HCT116 (cell line): ENCODE measurements around the gene PLCB4. TPM values are rescaled to one million over a fixed set of nuclear protein-coding genes. Genes with fewer than 3 reads are reported as not detected.
A peak's percentile ranks its signal among the peaks of the same experiment; 100 is the strongest.

Experiments
- ATAC-seq: fragments of 200-7000 bp; cut with Tn5 transposase; 2 replicates; pipeline ENCODE4 v1.9.1; 2020; ENCODE audit warnings: mild to moderate bottlenecking, moderate library complexity
- BruUV-seq: library from RNA; stranded (reverse); fragments of 400-500 nt; replicated peaks from 2 replicates; lab custom pipeline; 2021; lab: Mats Ljungman, UMichigan
- CTCF ChIA-PET: fragments of 300-600 bp; sonication (Branson Sonifier 250); formaldehyde crosslinking; loops from one replicate; lab custom pipeline; 2021; ENCODE audit warnings: antibody characterized with exemption; lab: Charles Lee
- POLR2A ChIA-PET: fragments of 300-600, 350-600 bp; sonication (Branson Sonifier 250); formaldehyde crosslinking; loops from one replicate; lab custom pipeline; 2021; ENCODE audit warnings: antibody characterized with exemption; lab: Charles Lee
- RAD21 ChIA-PET, 2 experiments: fragments of 300-600 bp; sonication (Branson Sonifier 250); formaldehyde crosslinking; loops; one replicate each; lab custom pipeline; 2023; ENCODE audit warnings: low total read pairs in 2 of 2; ENCODE audit not compliant: uncharacterized antibody in 2 of 2, unreplicated experiment in 2 of 2, low non-redundant PET in 1 of 2; lab: Charles Lee
- DNase-seq: peaks from one replicate; pipeline ENCODE4 v3.0.0-alpha.2; 2010; ENCODE audit warnings: low read depth, low spot score
- H2AFZ ChIP-seq: fragments of 200-600 bp; shearing (Covaris generic), sonication (generic); 2 replicates; pipeline ENCODE4 v1.6.1; 2017; ENCODE audit warnings: low read depth, mixed run types, mixed read lengths, antibody characterized with exemption, low read length; ENCODE audit not compliant: poor library complexity, severe bottlenecking
- H3K27ac ChIP-seq: 2 replicates; pipeline ENCODE4 v1.5.1; 2012; ENCODE audit warnings: low read depth, low read length
- H3K27me3 ChIP-seq: fragments of 200-600 bp; sonication (generic); 2 replicates; pipeline ENCODE4 v1.6.1; 2016; ENCODE audit warnings: mixed run types, low read length, mixed read lengths; ENCODE audit not compliant: insufficient read depth
- H3K36me3 ChIP-seq, 2 experiments: fragments of 200-500 bp in 1 of 2; fragments of 200-600 bp in 1 of 2; sonication (Bioruptor generic) in 1 of 2; sonication (generic) in 1 of 2; 2 replicates each; pipeline versions ENCODE4 v1.5.1 to v1.6.1; 2014 to 2016; ENCODE audit warnings: low read length in 2 of 2, inconsistent platforms in 1 of 2, mixed read lengths in 1 of 2, mixed run types in 1 of 2; ENCODE audit not compliant: insufficient read depth in 2 of 2, control insufficient read depth in 1 of 2
- H3K4me1 ChIP-seq, 2 experiments: fragments of 200-600 bp in 1 of 2; sonication (generic) in 1 of 2; 2 replicates each; pipeline versions ENCODE4 v1.5.1 to v1.6.1; 2012 to 2017; ENCODE audit warnings: low read length in 2 of 2, inconsistent platforms in 1 of 2, mild to moderate bottlenecking in 1 of 2, mixed read lengths in 1 of 2, mixed run types in 1 of 2, moderate library complexity in 1 of 2; ENCODE audit not compliant: insufficient read depth in 2 of 2, control insufficient read depth in 1 of 2
- H3K4me2 ChIP-seq: fragments of 200-600 bp; sonication (generic); 2 replicates; pipeline ENCODE4 v1.6.1; 2017; ENCODE audit warnings: mixed run types, low read length, mixed read lengths
- H3K4me3 ChIP-seq, 2 experiments: fragments of 200-600 bp in 1 of 2; sonication (generic) in 1 of 2; replicated peaks in 1 of 2; 2 replicates each; pipeline ENCODE4 v1.5.1; 2011 to 2016; ENCODE audit warnings: low read length in 2 of 2, control low read depth in 1 of 2, low read depth in 1 of 2, mild to moderate bottlenecking in 1 of 2, mixed read lengths in 1 of 2, mixed run types in 1 of 2
- H3K79me2 ChIP-seq: fragments of 200-600 bp; sonication (generic); 2 replicates; pipeline ENCODE4 v1.6.1; 2017; ENCODE audit warnings: mild to moderate bottlenecking, mixed run types, low read length, moderate library complexity, mixed read lengths; ENCODE audit not compliant: insufficient read depth
- H3K9ac ChIP-seq: fragments of 200-600 bp; sonication (generic); 2 replicates; pipeline ENCODE4 v1.6.1; 2016; ENCODE audit warnings: low read length, mixed read lengths
- H3K9me2 ChIP-seq: fragments of 200-600 bp; sonication (generic), shearing (Covaris generic); 2 replicates; pipeline ENCODE4 v1.6.1; 2017; ENCODE audit warnings: mixed run types, mild to moderate bottlenecking, moderate library complexity; ENCODE audit not compliant: insufficient read depth
- H3K9me3 ChIP-seq, 2 experiments: fragments of 200-500 bp in 1 of 2; fragments of 200-600 bp in 1 of 2; sonication (Bioruptor generic) in 1 of 2; sonication (generic) in 1 of 2; 2 replicates each; pipeline ENCODE4 v1.6.1; 2014 to 2017; ENCODE audit warnings: low read length in 2 of 2, mixed read lengths in 2 of 2, inconsistent platforms in 1 of 2, low read depth in 1 of 2, mild to moderate bottlenecking in 1 of 2, mixed run types in 1 of 2, moderate library complexity in 1 of 2; ENCODE audit not compliant: control insufficient read depth in 1 of 2, insufficient read depth in 1 of 2
- H4K20me1 ChIP-seq: fragments of 200-600 bp; sonication (generic), shearing (Covaris generic); 2 replicates; pipeline ENCODE4 v1.6.1; 2017; ENCODE audit warnings: mixed run types, mild to moderate bottlenecking, moderate library complexity; ENCODE audit not compliant: insufficient read depth
- ATF3 ChIP-seq: IDR thresholded peaks from 2 replicates; pipeline ENCODE4 v1.6.1; 2012
- CTCF ChIP-seq, 3 experiments: fragments of 200-600 bp in 1 of 3; sonication (generic) in 1 of 3; IDR thresholded peaks in 2 of 3; conservative IDR thresholded peaks in 1 of 3; 2 replicates each; pipeline ENCODE4 v1.5.1; 2012 to 2017; ENCODE audit warnings: low read depth in 2 of 3, low read length in 2 of 3, antibody characterized with exemption in 1 of 3, borderline replicate concordance in 1 of 3, control low read depth in 1 of 3, mild to moderate bottlenecking in 1 of 3, mixed read lengths in 1 of 3, mixed run types in 1 of 3, moderate library complexity in 1 of 3; ENCODE audit not compliant: insufficient read depth in 1 of 3
- EGR1 ChIP-seq: IDR thresholded peaks from 2 replicates; pipeline ENCODE4 v1.6.1; 2012; ENCODE audit warnings: low read depth
- ELF1 ChIP-seq: IDR thresholded peaks from 2 replicates; pipeline ENCODE4 v1.6.1; 2012; ENCODE audit warnings: low read depth, borderline replicate concordance
- EZH2 ChIP-seq: fragments of 200-600 bp; sonication (generic); IDR thresholded peaks from 2 replicates; pipeline ENCODE4 v1.6.1; 2017; ENCODE audit warnings: antibody characterized with exemption, mixed run types
- MAX ChIP-seq: IDR thresholded peaks from 2 replicates; pipeline ENCODE4 v1.6.1; 2012
- POLR2AphosphoS5 ChIP-seq: IDR thresholded peaks from 2 replicates; pipeline ENCODE4 v1.6.1; 2011; ENCODE audit warnings: mild to moderate bottlenecking, low read depth, low read length, moderate library complexity
- RAD21 ChIP-seq: IDR thresholded peaks from 2 replicates; pipeline ENCODE4 v1.6.1; 2012; ENCODE audit warnings: low read depth, mild to moderate bottlenecking
- SIN3A ChIP-seq: IDR thresholded peaks from 2 replicates; pipeline ENCODE4 v1.6.1; 2012; ENCODE audit warnings: low read depth
- SP1 ChIP-seq: IDR thresholded peaks from 2 replicates; pipeline ENCODE4 v1.6.1; 2012; ENCODE audit warnings: low read depth
- SRF ChIP-seq: IDR thresholded peaks from 2 replicates; pipeline ENCODE4 v1.6.1; 2012; ENCODE audit warnings: low read depth
- ZFX ChIP-seq: fragments of 450-650 bp; IDR thresholded peaks from 2 replicates; pipeline ENCODE4 v1.6.1; 2017
- intact Hi-C: fragments of 100-400 bp; cut with micrococcal nuclease; formaldehyde crosslinking; loops from 2 replicates; pipeline ENCODE4 v1.10.0; 2022
- total RNA-seq: library from RNA; stranded (reverse); gene quantifications from one replicate; pipeline ENCODE4 v1.2.1, GENCODE V29; 2021; ENCODE audit not compliant: unreplicated experiment

Gene PLCB4
- total RNA-seq, 1 experiment from 2014 or later, result 2.5 TPM

GRCh38 chr20:9036593-9036992 lies 32.3 kb upstream of the PLCB4 start:
- Histone ChIP-seq H3K9ac (no peak overlapping the region), H3K4me1 (peaks cover 10 to 13% of the 10 kb centered on the region in 2 experiments), H2AFZ (no peak overlapping the region), H3K4me3 (no peak overlapping the region), H3K36me3 (no peaks in the 10 kb centered on the region), H3K27me3 (no peaks in the 10 kb centered on the region), H4K20me1 (no peaks in the 10 kb centered on the region), H3K79me2 (no peaks in the 10 kb centered on the region), H3K27ac (no peak overlapping the region), H3K4me2 (no peak overlapping the region), H3K9me3 (no peaks in the 10 kb centered on the region), H3K9me2 (no peaks in the 10 kb centered on the region)
- DNase-seq (peak; percentile 12), ATAC-seq (no peak)
- CTCF ChIA-PET, result no interaction called here
- BruUV-seq, result no TSS peak
- POLR2A ChIA-PET, result no interaction called here
- TF ChIP-seq ATF3 (no peak), SP1 (no peak), MAX (no peak), POLR2AphosphoS5 (no peak), EZH2 (no peak), RAD21 (no peak), SIN3A (no peak)
- intact Hi-C loops, result no loop called here
- RAD21 ChIA-PET, result no interaction called here

GRCh38 chr20:9038791-9039535 lies 29.9 kb upstream of the PLCB4 start:
- no peak overlapping the region for H3K4me3 ChIP-seq
- peaks cover 10 to 13% of the 10 kb centered on the region in 2 experiments for H3K4me1 ChIP-seq
- CTCF ChIA-PET, result no interaction called here
- TF ChIP-seq POLR2AphosphoS5 (no peak), EGR1 (no peak), SIN3A (no peak), CTCF (IDR thresholded peaks at IDR 0.05 in 2 of 3, conservative IDR thresholded peaks at IDR 0.05 in 1 of 3; ENCODE audit: borderline replicate concordance in 1 of 3, insufficient read depth in 1 of 3, low read depth in 2 of 3, low read length in 2 of 3) (no peak), SRF (no peak), ELF1 (no peak), ZFX (no peak)
- no peaks in the 10 kb centered on the region for H3K36me3 ChIP-seq
- no TSS peak for BruUV-seq
- no peak overlapping the region for H3K27ac ChIP-seq
- no peak for DNase-seq
- H4K20me1 ChIP-seq, result no peaks in the 10 kb centered on the region
- no peak overlapping the region for H3K4me2 ChIP-seq
- H3K9me2 ChIP-seq, result no peaks in the 10 kb centered on the region
- POLR2A ChIA-PET, result no interaction called here
- intact Hi-C loops, result no loop called here
- H3K79me2 ChIP-seq, result no peaks in the 10 kb centered on the region
- H3K9ac ChIP-seq, result no peak overlapping the region
- H3K27me3 ChIP-seq, result no peaks in the 10 kb centered on the region
- H3K9me3 ChIP-seq, result no peaks in the 10 kb centered on the region
- ATAC-seq, result no peak
- H2AFZ ChIP-seq, result no peak overlapping the region
- RAD21 ChIA-PET, result no interaction called here
